GM12864 (cell line): ENCODE results near the gene CHST11.
A peak's percentile ranks its signal among the peaks of the same experiment; 100 is the strongest.

Source experiments
- DNase-seq: peaks from one replicate; pipeline ENCODE4 v3.0.0-alpha.2; 2011; ENCODE audit warnings: low read depth
- H3K4me3 ChIP-seq: 2 replicates; pipeline ENCODE4 v1.5.1; 2011; ENCODE audit warnings: mild to moderate bottlenecking, low read depth, low read length, control low read depth
- CTCF ChIP-seq: IDR thresholded peaks from 2 replicates; pipeline ENCODE4 v1.5.1; 2011; ENCODE audit warnings: low read depth, mild to moderate bottlenecking, moderate library complexity, low read length, control low read depth, inconsistent platforms; ENCODE audit errors: missing control alignments

Gene CHST11

GRCh38 chr12:104785886-104786285 is 329.1 kb downstream of the CHST11 start:
- H3K4me3 ChIP-seq: no peak overlapping the region
- no peak for TF ChIP-seq CTCF
- DNase-seq: no peak

GRCh38 chr12:104786352-104786751 is 329.6 kb downstream of the CHST11 start:
- no peak for TF ChIP-seq CTCF
- no peak overlapping the region for H3K4me3 ChIP-seq
- DNase-seq: no peak

- DNase-seq: no peak
- no peak overlapping the region for H3K4me3 ChIP-seq
- TF ChIP-seq CTCF: no peak
These were observed 332.1 kb downstream of the CHST11 start for GRCh38 chr12:104788840-104789271.

GRCh38 chr12:104790296-104791125 is 333.8 kb downstream of the CHST11 start:
- DNase-seq: no peak
- TF ChIP-seq CTCF: peak; percentile 79
- H3K4me3 ChIP-seq: no peak overlapping the region

- H3K4me3 ChIP-seq: no peak overlapping the region
- no peak for DNase-seq
- no peak for TF ChIP-seq CTCF
These were observed 335.8 kb downstream of the CHST11 start for GRCh38 chr12:104792570-104792969.

GRCh38 chr12:104793285-104793684 is 336.5 kb downstream of the CHST11 start:
- DNase-seq: no peak
- H3K4me3 ChIP-seq: no peak overlapping the region
- TF ChIP-seq CTCF: no peak

- no peak for DNase-seq
- no peak overlapping the region for H3K4me3 ChIP-seq
- TF ChIP-seq CTCF: no peak
These were observed 337.2 kb downstream of the CHST11 start for GRCh38 chr12:104793968-104794367.
